ENCODE results near the gene CD63.

- TF ChIP-seq POLR2A (IDR thresholded peaks at IDR 0.05; ENCODE audit: low read depth, low read length) (no peak), POLR2AphosphoS5 (IDR thresholded peaks at IDR 0.05; ENCODE audit: low read depth, low read length) (no peak), TAF1 (IDR thresholded peaks at IDR 0.05; ENCODE audit: borderline replicate concordance, low read depth, low read length) (no peak)
These were observed 33.8 kb upstream of the CD63 start for GRCh38 chr12:55762646-55763045.
